Measurements from ENCODE around the gene SLC35E3.

DNA sequence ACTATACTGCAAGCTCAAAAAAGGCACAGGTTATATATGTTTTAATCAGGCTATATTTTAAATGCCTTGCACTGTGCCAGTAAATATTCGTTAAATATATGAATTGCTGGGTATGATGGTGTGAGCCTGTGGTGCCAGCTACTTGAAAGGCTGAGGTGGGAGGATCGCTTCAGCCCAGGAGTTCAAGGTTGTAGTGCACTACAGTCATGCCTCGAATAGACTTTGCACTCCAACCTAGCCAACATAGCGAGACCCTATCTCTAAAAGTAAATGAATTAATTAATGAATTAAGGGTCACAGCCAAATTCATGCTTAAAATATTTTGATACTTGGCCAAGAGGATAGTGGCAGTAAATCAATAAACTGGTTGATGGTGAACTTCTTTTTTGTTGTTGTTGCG is 39.8 kb downstream of the SLC35E3 start:
- TF ChIP-seq, protein P1, sequence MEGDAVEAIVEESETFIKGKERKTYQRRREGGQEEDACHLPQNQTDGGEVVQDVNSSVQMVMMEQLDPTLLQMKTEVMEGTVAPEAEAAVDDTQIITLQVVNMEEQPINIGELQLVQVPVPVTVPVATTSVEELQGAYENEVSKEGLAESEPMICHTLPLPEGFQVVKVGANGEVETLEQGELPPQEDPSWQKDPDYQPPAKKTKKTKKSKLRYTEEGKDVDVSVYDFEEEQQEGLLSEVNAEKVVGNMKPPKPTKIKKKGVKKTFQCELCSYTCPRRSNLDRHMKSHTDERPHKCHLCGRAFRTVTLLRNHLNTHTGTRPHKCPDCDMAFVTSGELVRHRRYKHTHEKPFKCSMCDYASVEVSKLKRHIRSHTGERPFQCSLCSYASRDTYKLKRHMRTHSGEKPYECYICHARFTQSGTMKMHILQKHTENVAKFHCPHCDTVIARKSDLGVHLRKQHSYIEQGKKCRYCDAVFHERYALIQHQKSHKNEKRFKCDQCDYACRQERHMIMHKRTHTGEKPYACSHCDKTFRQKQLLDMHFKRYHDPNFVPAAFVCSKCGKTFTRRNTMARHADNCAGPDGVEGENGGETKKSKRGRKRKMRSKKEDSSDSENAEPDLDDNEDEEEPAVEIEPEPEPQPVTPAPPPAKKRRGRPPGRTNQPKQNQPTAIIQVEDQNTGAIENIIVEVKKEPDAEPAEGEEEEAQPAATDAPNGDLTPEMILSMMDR (conservative IDR thresholded peaks at IDR 0.05): no peak
- TF ChIP-seq ZFX (IDR thresholded peaks at IDR 0.05): no peak
